ENCODE measurements around the gene NFATC3.

The NFATC3 gene

DNA sequence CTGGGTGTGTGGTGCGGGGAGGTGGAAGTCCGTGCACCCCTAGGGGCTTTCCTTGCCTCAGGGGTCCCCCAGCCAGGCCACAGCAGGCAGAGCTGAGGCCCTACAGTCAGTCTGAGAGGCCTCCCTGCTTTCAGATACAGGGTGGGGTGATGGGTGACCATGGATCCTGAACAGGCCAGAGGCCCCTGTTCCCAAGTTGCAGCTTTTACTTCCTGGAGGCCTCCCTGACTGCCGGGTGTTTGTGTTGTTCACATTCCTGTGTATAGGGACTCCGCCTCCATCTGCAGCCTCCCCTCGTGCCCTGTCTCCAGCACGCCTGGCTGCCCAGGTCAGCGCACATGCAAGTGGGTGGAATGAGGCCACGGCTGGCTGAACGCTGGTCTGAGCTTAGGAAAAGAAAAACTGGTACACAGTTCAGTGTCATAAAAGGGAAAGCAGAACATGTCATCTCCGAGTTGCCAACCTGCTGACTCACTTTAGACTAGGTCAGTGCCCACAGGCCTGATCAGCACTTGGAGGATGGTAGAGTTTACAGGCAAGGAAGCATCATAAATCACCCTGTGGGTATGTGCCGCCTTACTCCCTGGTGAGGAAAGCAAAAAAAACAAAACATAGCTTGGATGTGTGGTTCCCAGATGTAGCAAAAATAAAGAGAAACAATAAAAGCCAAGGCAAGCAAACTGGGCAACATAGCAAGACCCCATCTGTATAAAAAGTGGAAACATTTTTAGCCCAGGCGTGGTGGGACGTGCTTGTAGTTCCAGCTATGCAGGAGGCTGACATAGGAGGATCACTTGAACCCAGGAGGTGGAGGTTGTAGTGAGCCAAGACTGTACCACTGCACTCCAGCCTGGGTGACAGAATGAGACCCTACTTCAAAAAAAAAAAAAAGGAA, 173.0 kb downstream of the NFATC3 start:
- Histone ChIP-seq H3K4me1 (peaks cover 94% of the 10 kb centered on the region), H3K27ac (peak overlapping the region; percentile 99), H3K4me2 (peak overlapping the region; percentile 95), H4K20me1 (no peaks in the 10 kb centered on the region), H3K9ac (peak overlapping the region; percentile 88), H3K36me3 (peaks cover 62% of the 10 kb centered on the region), H3K4me3 (peak overlapping the region; percentile 48; the same call in 1 of the 2 replicates), H3K9me3 (no peaks in the 10 kb centered on the region), H3K27me3 (no peaks in the 10 kb centered on the region)
- TF ChIP-seq Cebpa-rat (IDR thresholded peaks at IDR 0.05): no peak

DNA sequence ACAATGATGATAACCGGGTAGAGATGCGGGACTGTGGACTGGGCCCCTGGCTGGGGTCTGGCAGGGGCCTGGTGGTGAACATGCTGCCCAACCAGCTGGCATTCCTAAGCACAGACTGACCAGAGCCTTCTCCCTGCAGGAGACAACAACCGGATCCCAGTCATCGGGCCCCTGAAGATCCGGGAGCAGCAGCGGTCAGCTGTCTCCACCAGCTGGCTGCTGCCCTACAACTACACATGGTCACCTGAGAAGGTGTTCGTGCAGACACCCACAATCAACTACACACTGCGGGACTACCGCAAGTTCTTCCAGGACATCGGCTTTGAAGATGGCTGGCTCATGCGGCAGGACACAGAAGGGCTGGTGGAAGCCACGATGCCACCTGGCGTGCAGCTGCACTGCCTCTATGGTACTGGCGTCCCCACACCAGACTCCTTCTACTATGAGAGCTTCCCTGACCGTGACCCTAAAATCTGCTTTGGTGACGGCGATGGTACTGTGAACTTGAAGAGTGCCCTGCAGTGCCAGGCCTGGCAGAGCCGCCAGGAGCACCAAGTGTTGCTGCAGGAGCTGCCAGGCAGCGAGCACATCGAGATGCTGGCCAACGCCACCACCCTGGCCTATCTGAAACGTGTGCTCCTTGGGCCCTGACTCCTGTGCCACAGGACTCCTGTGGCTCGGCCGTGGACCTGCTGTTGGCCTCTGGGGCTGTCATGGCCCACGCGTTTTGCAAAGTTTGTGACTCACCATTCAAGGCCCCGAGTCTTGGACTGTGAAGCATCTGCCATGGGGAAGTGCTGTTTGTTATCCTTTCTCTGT, 174.0 kb downstream of the NFATC3 start:
- peak overlapping the region; percentile 95 for H3K4me2 ChIP-seq
- peak overlapping the region; percentile 99 for H3K27ac ChIP-seq
- TF ChIP-seq Cebpa-rat (IDR thresholded peaks at IDR 0.05): no peak
- H4K20me1 ChIP-seq: no peaks in the 10 kb centered on the region
- no peaks in the 10 kb centered on the region for H3K9me3 ChIP-seq
- peaks cover 52% of the 10 kb centered on the region for H3K36me3 ChIP-seq
- peak overlapping the region; percentile 88 for H3K9ac ChIP-seq
- H3K4me3 ChIP-seq: no peak overlapping the region
- no peaks in the 10 kb centered on the region for H3K27me3 ChIP-seq
- H3K4me1 ChIP-seq: peaks cover 92% of the 10 kb centered on the region

DNA sequence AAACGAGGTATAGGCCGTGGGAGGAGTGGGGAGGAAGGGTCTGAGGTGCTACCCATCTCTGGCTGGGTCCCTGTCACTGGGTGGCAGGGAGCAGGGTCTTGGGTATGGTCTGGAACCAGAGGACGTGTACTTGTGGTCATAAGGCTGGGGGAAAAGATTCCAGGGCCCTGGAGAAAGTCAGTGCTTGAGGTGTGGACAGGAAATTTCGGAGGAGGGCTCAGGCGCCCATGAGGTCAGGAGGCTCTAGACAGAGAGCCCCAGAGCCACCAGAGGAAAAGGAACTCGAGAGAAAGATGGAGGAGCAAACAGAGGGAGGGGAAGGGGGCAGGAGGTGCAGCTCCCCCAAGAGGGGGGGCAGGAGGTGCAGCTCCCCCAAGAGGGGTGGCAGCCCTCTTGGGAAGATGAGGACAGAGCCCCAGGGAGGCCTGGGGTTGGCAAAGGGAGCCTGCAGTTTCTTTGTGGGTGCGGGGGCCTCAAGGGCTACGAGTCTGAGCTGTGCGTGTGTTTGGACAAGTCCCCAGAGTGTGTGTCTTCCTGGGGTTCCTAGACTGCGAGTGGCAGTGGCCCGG, 178.5 kb downstream of the NFATC3 start:
- H3K4me1 ChIP-seq: peaks cover 82% of the 10 kb centered on the region
- H3K4me3 ChIP-seq: peak overlapping the region; percentile 88
- H3K27me3 ChIP-seq: no peaks in the 10 kb centered on the region
- H3K36me3 ChIP-seq: peaks cover 41% of the 10 kb centered on the region
- no peak for TF ChIP-seq Cebpa-rat (IDR thresholded peaks at IDR 0.05)
- H3K27ac ChIP-seq: peak overlapping the region; percentile 97
- H3K4me2 ChIP-seq: peak overlapping the region; percentile 82
- H3K9ac ChIP-seq: peak overlapping the region; percentile 94
- peaks cover 34% of the 10 kb centered on the region for H4K20me1 ChIP-seq
- H3K9me3 ChIP-seq: no peaks in the 10 kb centered on the region

GRCh38 chr16:68264128-68265077, 179.2 kb downstream of the NFATC3 start, which contains the start of gene SLC7A6:
Gene SLC7A6, plus strand, starts transcription at chr16:68264526. Its CDS starts 10,201 bp downstream, at chr16:68274727.
- no peaks in the 10 kb centered on the region for H3K27me3 ChIP-seq
- H3K9ac ChIP-seq: peak within 1 kb of the TSS; percentile 94
- peaks cover 42% of the 10 kb centered on the region for H4K20me1 ChIP-seq
- peak within 1 kb of the TSS; percentile 88 for H3K4me3 ChIP-seq
- peak within 1 kb of the TSS; percentile 82 for H3K4me2 ChIP-seq
- peaks cover 77% of the 10 kb centered on the region for H3K4me1 ChIP-seq
- TF ChIP-seq Cebpa-rat (IDR thresholded peaks at IDR 0.05): no peak
- peak within 1 kb of the TSS; percentile 97 for H3K27ac ChIP-seq
- peaks cover 41% of the 10 kb centered on the region for H3K36me3 ChIP-seq
- H3K9me3 ChIP-seq: no peaks in the 10 kb centered on the region

DNA sequence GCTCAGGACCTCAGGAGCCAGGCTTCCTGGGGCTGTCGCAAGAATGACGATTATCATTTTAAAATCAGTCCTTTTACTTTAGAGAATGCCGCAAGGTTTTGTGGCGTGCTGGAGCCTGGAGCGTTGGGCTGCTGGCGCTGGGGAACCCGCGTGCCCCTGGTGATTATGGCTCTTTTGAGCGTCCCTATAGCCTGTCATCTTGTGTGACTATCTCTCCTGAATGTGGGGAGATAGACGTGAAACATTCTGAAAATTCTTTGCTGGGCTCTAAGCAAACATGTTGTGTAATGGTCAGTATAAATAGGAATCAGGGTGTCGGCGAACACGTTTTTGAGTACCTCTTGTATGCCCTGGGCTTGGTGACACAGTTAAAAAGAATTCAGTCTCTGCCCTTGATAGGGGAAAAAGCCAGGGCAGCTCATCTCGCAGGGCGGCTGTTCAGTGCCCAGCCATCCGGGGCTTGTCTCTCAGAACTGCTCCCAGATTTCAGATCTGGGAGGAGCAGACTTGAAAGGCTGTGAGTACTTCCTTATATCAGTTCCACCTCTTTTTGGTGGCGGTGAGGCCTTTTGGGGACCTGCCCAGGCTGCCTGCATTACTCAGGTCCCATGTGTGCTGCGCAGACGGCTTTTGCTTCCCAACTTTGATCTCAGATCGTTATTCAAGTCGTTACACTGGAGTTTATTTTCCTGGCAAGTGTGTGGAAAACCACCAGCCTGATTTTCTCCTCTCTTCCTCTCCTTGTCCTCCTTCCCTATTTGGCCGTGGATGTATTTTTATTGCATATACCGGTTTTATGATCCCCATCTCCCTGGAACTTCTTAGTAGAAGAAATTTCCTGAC, 180.1 kb downstream of the NFATC3 start:
- peaks cover 50% of the 10 kb centered on the region for H4K20me1 ChIP-seq
- H3K4me2 ChIP-seq: peak overlapping the region; percentile 82
- peaks cover 68% of the 10 kb centered on the region for H3K4me1 ChIP-seq
- H3K27ac ChIP-seq: peak overlapping the region; percentile 97
- H3K9me3 ChIP-seq: no peaks in the 10 kb centered on the region
- H3K27me3 ChIP-seq: no peaks in the 10 kb centered on the region
- H3K9ac ChIP-seq: peak overlapping the region; percentile 94
- peak overlapping the region; percentile 88 for H3K4me3 ChIP-seq
- TF ChIP-seq Cebpa-rat (IDR thresholded peaks at IDR 0.05): no peak
- peaks cover 40% of the 10 kb centered on the region for H3K36me3 ChIP-seq

DNA sequence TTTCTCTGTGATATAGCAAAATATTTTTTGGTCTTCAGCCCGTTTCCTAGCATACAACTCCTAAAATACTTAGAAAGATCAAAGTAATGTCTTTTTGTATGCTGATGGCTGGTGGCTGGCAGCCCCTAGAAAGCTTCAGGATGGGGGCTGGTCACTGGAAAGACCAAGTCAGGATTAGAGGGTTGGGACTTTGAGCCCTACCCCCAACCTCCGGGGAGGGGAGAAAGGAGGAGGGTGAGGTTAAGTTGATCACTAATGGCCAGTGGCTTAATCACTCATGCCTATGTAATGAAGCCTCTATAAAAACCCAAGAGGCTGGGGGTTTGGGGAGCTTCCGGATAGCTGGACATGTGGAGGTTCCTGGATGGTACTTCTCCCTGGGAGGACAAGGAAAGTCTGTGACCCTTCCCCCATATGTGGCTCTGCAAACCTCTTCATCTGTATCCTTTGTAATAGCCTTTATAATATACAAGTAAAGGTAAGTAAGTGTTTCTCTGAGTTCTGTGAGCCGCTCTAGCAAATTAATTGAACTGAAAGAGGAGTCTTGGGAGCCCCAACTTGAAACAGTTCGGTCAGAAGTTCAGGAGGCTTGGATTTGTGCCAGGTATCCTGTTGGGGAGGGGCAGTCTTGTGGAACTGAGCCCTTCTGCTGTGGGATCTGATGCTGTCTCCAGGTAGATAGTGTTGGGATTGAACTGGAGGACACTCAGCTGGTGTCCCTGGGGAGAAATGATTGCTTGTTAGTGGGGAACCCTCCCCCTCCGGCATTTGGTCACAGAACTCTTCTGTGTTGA, 182.6 kb downstream of the NFATC3 start:
- Histone ChIP-seq H4K20me1 (peaks cover 76% of the 10 kb centered on the region), H3K9ac (no peak overlapping the region), H3K27me3 (no peaks in the 10 kb centered on the region), H3K9me3 (no peaks in the 10 kb centered on the region), H3K4me1 (peaks cover 53% of the 10 kb centered on the region), H3K36me3 (peaks cover 54% of the 10 kb centered on the region), H3K4me3 (no peak overlapping the region), H3K4me2 (peak overlapping the region; percentile 51), H3K27ac (no peak overlapping the region)
- TF ChIP-seq Cebpa-rat (IDR thresholded peaks at IDR 0.05): no peak

DNA sequence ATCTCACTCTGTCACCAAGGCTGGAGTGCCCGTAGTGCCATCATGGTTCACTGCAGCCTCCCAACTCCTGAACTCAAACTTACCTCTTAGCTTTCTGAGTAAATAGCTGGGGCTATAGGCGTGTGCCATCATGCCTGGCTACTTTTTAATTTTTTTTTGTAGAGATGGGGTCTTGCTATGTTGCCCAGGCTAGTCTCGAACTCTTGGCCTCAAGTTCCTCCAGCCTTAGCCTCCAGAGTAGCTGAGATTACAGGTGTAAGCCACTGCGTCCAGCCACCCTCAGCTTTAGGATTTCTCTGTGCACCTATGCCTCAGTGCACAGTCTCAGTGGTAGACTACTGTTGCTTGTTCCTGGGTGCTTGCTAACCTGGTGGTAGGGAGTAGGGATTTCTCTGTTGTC, 184.6 kb downstream of the NFATC3 start:
- no peak overlapping the region for H3K9ac ChIP-seq
- no peak overlapping the region for H3K4me3 ChIP-seq
- H3K9me3 ChIP-seq: no peaks in the 10 kb centered on the region
- peaks cover 74% of the 10 kb centered on the region for H3K36me3 ChIP-seq
- H3K27ac ChIP-seq: no peak overlapping the region
- TF ChIP-seq Cebpa-rat (IDR thresholded peaks at IDR 0.05): no peak
- peaks cover 95% of the 10 kb centered on the region for H4K20me1 ChIP-seq
- H3K4me2 ChIP-seq: no peak overlapping the region
- no peaks in the 10 kb centered on the region for H3K27me3 ChIP-seq
- peaks cover 50% of the 10 kb centered on the region for H3K4me1 ChIP-seq

Measured in BLaER1 (cell line).